OCI-M1 (cell line): Measurements from ENCODE around the gene SALL4.
"Not testable (repeated sequence)": the region's sequence is repeated elsewhere in the genome, so short reads cannot be mapped to it uniquely, and the experiment has no call there.

Experiments used
- DNase-seq: peaks from one replicate; lab custom pipeline; 2025; lab: John Stamatoyannopoulos, UW

Gene SALL4

DNA sequence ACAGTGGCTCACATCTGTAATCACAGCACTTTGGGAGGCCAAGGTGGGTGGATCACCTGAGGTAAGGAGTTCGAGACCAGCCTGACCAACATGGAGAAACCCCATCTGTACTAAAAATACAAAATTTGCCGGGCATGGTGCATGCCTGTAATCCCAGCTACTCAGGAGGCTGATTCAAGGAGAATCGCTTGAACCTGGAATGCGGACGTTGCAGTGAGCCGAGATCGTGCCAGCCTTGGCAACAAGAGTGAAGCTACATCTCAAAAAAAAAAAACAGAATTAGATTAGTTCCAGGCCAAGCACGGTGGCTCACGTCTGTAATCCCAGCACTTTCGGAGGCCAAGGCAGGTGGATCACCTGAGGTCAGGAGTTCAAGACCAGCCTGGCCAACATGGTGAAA is 36.9 kb downstream of the SALL4 start:
- not testable (repeated sequence) for DNase-seq

DNA sequence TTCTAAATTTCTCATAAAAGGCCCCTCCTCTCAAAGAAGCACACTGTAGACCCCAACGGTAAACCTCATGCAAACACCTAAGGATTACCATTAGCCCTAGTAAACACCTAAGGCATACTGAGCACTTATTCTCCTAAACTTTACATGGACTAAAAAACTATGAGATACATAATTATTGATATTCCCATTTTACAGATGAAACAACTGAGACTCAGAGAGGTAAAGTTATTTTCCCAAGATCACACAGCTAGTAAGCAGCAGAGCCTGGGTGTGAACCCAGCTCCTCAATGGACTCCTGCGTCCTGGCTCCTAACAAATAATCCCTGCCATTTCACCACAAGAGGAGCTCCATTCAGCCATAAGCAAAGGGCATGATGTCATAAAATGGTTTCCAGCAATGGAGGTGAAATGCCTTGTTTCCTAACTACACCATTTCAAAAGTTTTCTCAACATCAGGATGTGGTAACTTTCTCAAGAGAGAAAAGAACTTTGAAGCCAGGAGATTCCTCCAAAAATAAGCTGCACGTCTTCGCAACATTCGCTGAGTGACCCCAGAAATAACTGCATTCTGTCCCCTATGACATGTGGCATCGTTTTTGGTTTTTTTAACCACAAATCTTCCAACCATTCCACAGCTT is 38.2 kb downstream of the SALL4 start:
- DNase-seq: no peak

DNA sequence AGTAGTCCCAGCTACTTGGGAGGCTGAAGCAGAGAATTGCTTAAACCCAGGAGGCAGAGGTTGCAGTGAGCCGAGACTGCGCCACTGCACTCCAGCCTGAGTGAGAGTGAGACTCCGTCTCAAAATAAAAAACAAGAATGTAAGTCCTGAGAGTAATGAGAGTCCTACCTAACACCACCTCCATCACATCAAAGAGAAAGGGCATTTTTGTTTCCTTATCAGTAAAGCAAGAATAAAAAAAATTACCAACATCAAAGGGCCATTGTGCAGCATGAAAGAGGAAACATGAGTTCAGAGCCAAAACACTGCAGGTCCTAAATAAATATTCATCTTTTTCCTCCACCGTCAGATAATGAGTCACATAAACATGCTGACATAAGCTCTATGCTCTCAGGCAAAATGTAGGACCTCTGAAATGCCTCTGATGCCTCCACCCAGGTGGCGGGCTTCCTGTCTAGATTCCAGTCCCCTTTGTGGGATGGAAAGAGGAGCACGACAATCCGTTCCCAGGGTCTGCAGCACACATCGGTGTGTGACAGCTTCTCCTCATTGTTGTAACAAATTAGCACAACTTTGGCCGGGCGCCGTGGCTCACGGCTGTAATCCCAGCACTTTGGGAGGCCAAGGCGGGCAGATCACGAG is 41.3 kb downstream of the SALL4 start:
- no peak for DNase-seq

DNA sequence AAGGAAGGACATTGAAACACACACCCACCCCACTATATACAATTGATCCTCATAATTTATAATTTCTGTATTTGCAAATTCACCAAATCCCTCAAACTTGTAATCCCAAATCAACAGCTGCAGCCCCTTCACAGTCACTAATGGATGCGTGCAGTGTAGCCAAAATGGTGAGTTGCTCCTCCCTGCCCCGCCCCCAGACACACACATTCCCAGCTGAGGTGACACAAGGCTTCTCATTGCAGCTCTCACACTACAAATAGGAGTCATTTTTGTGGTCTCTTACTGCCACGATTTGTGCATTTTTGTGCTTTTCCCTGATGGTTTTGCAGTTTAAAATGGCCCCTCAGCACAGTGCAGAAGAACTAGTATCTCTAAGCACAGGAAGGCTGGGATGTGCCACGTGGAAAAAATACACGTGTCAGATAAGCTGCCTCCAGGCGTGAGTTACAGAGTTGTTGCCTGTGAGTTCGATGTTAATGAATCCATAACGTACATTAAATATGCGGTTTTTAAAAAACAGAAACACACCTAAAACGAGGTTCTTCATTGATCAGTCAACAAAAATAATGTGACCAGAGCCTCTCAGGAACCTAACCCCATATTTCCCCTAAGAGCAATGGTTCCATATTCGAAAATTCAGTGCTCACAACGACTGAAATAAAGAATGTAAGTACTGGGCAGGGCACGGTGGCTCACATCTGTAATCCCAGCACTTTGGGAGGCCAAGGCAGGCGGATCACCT is 42.4 kb downstream of the SALL4 start:
- DNase-seq: no peak

DNA sequence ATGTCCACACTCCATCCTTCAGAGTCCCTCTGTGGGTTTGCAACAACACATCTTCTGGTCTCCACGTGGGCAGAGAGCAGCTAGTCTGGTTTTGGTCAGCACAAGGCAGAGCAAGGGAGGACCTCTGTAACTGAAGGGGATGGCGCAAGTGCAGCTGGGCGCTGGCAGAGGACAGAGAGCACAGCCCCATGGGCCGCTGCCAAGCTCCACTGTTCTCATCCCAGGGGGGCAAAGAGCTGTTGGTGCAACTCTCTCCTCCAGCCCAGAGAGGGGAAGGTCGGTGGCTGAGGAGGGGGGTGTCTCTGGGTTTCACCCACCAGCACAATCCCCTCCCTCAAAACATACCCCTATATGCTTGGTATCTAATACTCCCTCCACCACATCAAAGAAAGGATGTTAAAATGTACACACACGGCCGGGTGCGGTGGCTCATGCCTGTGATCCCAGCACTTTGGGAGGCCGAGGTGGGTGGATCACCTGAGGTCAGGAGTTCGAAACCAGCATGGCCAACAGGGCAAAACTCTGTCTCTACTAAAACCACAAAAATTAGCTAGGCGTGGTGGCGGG is 43.3 kb downstream of the SALL4 start:
- no peak for DNase-seq

DNA sequence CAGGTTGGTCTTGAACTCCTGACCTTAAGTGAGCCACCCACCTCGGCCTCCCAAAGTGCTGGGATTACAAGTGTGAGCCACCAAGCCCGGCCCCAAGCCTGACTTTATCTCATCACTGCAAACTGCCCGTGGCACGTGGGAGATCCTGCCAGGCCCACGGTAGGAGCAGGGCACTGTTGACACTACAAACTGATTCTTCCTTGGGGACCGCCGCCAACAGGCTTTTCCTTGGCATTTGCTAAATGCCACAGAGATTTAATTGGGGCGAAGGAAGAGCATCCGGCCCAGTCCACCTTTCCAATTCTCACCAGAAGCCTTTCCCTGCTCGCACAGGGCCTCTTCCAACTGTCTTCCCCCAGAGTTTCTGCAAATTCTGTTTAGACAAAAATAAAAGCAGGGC is 45.1 kb downstream of the SALL4 start:
- no peak for DNase-seq

DNA sequence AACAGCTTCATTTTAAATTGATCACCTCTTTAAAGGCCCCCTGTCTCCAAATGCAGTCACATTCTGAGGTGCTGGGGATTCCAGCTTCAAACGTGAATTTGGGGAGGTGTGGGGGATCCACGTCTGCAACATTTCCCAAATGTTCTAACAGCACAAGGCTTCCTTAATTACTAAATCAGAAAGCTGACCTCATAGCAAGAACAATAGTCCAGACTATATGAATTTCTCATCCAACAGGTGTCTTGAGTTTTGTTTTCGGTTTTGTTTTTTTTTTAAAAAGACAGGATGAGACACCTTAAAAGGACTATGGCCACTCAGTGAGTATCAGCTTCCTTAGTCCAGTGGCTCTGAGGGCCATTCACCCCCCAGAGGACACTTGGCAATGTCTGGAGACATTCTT is 45.7 kb downstream of the SALL4 start:
- DNase-seq: no peak

DNA sequence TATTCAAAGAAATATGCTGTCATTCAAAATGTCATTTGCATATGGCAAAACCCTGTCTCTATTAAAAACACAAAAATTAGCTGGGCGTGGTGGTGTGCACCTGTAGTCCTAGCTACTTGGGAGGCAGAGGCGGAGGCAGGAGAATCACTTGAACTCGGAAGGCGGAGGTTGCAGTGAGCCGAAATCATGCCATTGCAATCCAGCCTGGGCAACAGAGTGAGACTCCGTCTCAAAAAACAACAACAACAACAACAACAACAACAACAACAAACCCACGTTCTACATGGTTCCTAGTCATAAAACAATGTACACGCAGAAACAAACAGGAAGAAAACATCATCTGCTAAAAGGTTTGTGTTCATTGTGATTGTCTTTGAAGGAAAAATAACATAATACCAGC is 49.1 kb downstream of the SALL4 start:
- DNase-seq: not testable (repeated sequence)

DNA sequence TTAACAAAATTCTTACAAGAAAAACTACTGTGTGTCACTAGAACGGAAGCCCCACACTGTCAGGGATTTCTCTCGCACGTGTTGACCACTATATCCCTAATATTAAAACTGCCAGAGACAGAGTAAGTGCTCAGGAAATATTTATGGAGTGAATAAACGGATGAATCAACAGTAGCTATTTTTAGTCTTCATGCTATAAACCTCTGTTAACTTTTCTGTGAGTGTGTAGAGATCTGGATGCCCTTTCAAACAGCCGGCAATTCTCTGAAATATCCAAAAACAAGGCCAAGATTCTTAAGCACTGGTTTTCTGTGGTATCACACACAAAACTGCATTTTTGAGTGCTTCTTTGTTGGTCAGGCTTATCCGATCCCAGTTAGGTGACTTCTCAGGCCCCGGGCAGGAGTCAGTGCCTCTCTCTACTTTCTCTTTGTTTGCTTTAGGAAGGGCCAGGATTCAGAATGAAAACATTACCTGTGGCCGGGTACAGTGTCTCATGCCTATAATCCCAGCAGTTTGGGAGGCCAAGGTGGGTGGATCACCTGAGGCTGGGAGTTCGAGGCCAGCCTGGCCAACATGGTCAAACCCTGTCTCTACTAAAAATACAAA is 49.9 kb downstream of the SALL4 start:
- no peak for DNase-seq

DNA sequence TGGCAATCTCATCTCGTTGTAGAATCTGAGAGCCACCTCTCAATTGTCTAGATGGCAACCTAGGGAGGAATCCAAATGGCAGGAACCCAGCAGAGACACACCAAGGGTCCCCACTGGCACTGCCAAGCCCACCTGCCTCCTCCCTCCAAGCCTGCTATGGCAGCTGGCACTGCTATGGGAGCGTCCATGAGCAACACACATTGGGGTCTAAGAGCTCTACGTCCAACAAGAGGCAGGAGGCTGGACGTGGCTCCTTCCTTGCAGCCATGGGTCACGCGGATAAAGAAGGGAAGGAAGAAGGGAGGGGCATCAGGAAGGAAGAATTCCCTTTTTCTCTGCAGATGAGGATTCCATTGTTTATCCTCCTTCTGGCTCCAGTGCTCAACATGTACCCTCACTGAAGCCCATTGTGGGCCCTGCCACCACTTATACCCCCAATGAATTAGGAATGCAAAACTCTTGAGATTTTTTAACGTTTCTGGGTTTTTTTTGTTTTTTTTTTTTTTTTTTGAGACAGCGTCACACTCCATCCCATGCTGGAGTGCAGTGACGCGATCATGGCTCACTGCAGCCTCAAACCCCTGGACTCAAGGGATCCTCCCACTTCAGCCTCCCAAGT is 51.4 kb downstream of the SALL4 start:
- DNase-seq: no peak

DNA sequence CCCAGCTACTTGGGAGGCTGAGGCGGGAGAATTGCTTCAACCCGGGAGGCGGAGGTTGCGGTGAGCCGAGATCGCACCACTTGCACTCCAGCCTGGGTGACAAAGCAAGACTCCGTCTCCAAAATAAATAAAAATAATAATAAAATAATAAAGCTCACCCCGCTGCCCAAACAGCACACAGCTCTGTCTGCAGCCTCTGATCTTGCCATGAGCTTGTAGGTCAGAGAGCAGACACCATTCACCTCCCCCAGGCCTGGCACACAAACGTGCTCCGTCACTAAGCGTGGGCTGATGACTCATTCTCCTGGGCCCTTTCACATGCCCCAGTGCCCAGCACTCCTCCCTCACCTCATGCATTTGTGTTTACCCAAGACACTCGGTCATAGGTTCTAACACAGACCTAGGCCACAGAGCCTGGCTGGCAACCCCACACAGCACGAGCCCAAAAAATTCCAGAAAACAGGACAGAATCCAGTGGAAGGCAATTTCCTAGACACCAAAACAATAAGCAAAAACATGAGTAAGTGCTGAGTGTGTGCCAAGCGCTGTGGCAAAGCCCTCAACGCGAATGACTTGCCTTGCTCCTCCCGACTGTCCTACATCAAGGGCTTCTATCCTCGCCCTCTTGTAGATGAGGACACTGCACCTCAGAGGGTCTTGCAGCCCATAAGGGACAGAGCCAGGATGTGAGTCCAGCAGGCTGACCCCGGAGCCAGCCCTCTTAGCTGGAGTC is 52.1 kb downstream of the SALL4 start:
- no peak for DNase-seq

DNA sequence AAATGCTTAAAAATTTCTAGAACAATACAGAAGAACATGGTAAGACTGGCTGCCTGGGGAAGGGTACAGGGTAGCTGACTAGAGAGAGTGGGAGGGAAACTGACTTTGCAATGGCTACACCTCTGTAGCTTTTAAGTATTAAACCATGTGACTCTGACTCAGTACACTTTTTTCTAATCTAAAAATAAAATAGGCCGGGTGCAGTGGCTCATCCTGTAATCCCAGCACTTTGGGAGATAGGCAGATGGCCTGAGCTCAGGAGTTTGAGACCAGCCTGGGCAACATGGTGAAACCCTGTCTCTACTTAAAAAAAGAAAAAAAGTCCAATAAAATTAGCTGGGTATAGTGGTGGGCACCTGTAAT is 52.7 kb downstream of the SALL4 start:
- DNase-seq: no peak

DNA sequence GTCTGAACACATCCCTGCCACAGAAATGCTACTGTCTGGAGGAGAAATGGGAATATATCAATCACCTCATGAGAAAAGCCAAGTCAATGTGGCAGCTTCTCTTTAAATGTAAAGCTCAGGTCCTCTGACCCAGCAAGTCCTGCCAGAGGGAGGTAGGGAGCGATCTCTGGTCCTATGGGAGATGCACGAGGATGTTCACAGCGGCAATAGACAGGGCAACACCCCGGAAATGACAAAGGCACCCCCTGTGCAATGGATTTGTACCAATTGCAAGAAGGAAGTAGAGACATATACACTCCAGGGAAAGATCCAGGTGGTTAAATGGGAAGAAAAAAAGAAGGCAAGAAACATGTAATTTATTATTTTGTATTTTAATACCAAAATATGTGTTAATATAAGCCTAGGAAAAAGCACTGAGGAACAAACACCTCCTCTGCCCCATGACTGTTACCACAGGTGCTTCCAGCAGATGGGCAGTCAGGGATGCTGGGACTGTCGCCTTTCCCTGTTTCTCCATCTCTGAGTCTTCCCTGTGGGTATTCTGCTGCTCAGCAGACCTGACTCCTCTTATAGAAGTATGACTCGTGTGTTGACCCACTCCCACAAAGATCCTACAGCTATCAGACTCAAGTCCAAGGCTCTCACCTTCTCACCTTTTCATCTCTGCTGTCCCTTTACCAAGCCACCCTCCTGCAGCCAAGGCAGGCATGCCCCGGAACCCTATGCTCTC is 55.0 kb downstream of the SALL4 start:
- no peak for DNase-seq

DNA sequence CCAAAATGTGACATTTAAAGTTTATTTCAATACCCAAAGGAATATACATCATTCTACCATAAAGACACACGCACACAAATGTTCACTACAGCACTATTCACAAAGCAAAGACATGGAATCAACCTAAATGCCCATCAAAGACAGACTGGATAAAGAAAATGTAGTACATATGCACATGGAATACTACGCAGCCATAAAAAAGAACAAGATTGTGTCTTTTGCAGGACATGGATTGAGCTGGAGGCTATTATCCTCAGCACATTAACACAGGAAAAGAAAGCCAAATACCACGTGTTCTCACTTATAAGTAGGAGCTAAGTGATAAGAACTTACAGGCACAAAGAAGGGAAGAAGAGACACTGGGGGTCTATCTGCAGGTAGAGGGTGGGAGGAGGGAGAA is 56.5 kb downstream of the SALL4 start:
- DNase-seq: no peak

DNA sequence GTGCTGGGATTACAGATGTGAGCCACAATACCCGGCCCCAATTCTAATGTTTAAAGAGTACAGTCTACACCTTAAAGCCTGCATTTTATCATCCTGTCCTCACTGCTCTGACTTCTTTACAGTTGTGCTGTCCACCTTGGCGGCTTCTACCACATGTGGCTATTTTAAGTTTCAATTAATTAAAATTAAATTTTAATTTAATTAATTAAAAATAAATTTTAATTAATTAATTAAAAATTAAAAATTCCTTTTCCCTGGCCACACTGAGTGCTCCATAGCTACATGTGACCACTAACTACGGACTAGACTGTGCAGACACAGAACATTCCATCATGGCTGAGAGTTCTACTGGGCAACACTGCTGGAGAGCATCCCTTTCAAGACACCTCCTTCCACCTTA is 61.5 kb downstream of the SALL4 start:
- DNase-seq: no peak

DNA sequence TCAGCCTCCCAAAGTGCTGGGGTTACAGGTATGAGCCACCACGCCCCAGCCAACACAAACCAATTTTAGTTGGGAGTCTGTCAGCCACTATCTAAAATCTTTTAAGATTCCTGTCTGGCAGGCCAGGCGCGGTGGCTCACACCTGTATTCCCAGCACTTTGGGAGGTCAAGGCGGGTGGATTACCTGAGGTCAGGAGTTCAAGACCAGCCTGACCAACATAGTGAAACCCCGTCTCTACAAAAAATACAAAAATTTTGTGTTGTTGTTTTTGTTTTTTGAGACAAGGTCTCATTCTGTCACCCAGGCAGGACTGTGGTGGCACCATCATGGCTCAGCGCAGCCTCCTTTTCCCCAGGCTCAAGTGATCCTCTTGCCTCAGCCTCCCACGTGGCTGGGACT is 62.0 kb downstream of the SALL4 start:
- DNase-seq: not testable (repeated sequence)

DNA sequence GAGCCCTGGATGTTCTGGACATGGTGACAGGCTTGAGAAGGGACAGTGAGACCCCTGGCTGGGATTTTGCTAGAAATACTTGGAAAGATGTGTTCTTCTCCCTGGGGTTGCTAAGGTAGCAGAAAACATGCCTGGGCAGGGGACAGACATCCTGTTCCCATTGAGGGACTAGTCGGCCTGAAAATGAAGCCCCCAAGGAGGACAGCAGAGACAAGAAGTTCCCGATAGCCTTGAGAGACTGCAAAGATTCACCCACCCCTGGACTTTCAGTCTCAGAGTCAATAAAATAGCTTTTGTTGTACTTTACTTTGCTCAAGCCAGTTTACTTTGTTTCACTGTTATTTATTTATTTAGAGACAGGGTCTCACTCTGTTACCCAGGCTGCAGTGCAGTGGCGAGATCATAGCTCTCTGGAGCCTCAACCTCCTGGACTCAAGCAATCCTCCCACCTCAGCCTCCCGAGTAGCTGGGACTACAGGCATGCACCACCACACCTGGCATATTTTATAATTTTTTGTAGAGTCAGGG is 62.5 kb downstream of the SALL4 start:
- DNase-seq: no peak

DNA sequence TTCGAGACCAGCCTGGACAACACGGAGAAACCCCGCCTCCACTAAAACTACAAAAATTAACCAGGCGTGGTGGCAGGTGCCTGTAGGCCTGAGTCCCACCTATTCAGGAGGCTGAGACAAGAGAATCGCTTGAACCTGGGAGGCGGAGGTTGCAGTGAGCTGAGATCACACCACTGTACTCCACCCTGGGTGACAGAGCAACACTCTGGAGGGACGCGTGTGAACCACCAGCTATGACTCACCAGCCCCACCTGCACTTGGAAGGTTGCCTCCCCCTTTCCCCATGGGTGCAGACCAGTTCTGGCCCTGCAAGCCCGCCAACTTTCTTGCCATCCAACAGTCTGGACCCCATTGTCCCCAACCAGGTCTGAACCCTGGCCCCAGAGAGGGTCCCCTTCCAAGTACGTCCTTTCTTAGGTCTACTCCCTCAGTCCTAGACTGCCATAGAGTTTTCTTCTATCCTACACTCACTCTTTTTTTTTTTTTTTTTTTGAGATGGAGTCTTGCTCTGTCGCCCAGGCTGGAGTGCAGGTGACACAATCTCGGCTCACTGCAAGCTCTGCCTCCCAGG is 63.4 kb downstream of the SALL4 start:
- no peak for DNase-seq

DNA sequence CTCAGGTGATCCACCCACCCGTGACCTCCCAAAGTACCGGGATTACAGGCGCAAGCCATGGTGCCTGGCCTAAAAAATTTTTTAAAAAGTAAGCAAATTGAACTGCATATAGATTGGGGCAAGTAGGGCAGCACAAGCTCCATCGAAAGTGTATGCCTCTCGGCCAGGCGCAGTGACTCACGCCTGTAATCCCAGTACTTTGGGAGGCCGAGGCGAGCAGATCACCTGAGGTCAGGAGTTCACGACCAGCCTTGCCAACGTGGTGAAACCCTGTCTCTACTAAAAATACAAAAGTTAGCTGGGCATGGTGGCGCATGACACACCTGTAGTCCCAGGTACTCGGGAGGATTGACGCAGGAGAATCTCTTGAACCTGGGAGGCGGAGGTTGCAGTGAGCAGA is 64.1 kb downstream of the SALL4 start:
- not testable (repeated sequence) for DNase-seq

DNA sequence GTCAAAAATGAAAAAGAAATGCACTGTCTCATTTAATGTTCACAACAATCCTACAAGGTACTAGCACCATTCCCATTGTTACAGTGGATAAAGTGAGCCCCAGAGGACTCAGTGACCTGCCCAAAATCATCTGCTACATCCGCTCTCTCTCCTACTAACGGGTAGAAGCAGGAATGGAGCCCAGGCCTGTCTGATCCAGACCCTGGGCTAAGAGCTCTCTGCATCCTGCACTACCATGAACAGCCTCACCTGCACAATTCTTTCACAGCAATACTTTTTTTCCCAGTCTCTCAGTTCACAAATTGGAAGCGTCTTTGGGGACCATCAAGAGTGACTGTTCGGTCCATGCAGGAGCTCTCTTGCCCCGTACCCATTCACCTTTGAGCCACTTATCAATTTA is 65.4 kb downstream of the SALL4 start:
- DNase-seq: no peak
